Uterus (tissue), 2 donors: ENCODE results near the gene GGTLC1.

Source experiments
- POLR2A ChIP-seq, 2 donors: fragments of 450-650 bp; IDR thresholded peaks; one replicate each; pipeline ENCODE4 v1.6.1; 2016; ENCODE audit warnings: antibody characterized with exemption in 2 of 2, mild to moderate bottlenecking in 1 of 2, moderate library complexity in 1 of 2
- TF ChIP-seq, protein P1 (sequence below), 4 experiments: fragments of 200-600 bp in 2 of 4; fragments of 450-650 bp in 2 of 4; sonication (generic) in 2 of 4; IDR thresholded peaks; one replicate each; pipeline ENCODE4 v1.5.1; 2016 to 2019; ENCODE audit warnings: antibody characterized with exemption in 4 of 4, mild to moderate bottlenecking in 2 of 4, moderate library complexity in 1 of 4

DNA sequence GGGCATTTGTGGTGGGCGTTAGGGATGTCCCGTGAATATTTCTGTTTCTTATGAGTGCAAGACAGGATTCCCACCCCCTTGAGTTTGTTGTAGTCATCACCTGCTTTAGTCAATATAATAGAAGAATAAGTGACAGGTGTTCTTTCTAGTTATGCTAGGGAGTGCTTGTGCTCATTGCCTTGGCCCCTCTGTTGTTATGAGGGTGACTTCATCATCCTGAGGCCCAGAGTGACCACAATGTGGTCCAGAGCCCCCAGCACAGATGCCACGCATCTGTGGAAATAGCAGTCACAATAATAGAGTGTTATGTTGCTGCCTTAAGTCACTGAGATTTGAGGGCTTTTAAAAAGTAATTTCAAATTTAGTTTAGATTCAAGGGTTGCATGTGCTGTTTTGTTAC lies 42.4 kb downstream of the GGTLC1 start:
- TF ChIP-seq, protein P1, sequence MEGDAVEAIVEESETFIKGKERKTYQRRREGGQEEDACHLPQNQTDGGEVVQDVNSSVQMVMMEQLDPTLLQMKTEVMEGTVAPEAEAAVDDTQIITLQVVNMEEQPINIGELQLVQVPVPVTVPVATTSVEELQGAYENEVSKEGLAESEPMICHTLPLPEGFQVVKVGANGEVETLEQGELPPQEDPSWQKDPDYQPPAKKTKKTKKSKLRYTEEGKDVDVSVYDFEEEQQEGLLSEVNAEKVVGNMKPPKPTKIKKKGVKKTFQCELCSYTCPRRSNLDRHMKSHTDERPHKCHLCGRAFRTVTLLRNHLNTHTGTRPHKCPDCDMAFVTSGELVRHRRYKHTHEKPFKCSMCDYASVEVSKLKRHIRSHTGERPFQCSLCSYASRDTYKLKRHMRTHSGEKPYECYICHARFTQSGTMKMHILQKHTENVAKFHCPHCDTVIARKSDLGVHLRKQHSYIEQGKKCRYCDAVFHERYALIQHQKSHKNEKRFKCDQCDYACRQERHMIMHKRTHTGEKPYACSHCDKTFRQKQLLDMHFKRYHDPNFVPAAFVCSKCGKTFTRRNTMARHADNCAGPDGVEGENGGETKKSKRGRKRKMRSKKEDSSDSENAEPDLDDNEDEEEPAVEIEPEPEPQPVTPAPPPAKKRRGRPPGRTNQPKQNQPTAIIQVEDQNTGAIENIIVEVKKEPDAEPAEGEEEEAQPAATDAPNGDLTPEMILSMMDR (IDR thresholded peaks at IDR 0.05): no peak
- no peak for TF ChIP-seq POLR2A (IDR thresholded peaks at IDR 0.05)
